ENCODE data around the gene TNFRSF25. TPM values are rescaled to one million over a fixed set of nuclear protein-coding genes. Genes with fewer than 3 reads are reported as not detected.

The TNFRSF25 gene
- total and polyA plus RNA-seq, 2 of the 8 experiments (the other 6 are each of a cell fraction or from before 2014, with no cell fraction given) = 10.7 to 19.5 TPM

DNA sequence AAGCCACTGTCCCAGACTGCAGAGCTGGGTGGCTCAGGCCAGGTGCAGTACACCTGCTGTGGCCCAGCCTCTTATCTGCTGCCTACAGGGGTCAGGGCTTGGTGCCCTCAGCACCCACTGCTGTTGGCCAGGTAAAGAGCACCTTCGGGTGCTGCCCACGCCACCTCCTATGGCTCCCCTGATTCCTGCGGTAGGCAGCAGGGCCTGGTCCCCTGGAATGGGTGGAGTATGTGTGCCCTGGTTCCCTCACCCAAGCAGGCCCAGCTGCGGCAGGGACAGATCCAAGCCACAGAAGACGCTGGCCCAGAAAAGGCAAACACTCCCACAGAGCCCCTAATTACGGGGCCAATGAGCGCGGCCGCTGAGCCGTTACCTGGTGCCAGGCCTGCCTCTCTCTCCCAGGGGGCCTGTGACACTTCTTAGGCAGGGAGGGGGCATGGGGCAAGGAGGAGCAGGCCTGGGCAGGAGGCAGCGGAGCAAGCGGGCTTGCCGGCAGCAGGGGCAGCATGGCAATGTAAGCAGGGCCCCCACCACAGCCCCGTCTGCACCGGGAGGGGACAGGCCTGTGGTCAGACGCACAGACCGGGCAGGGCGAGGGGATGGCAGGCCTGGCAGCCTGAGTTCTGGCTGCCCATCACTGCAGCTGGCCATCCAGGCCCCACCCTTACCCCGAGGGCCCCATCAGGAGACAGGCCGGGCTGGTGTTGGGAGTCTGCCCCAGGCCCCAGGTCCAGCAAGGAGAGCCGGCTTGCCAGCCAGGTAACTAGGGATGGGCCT is 22.4 kb downstream of the TNFRSF25 start:
- H3K23me2 ChIP-seq (ENCODE audit: low read depth, low read length) = peaks cover 12% of the 10 kb centered on the region; the same call in 1 of the 2 replicates
- no peak overlapping the region for H3K4me2 ChIP-seq (ENCODE audit: insufficient read depth in 1 of 2, low read depth in 2 of 2, low read length in 2 of 2)
- H3K9ac ChIP-seq (replicated peaks in 1 of 4; ENCODE audit: extremely low read depth in 1 of 4, low read depth in 3 of 4, low read length in 3 of 4) = no peak overlapping the region
- WGBS, 2 experiments (ENCODE audit: extremely low coverage in 1 of 2, insufficient coverage in 1 of 2, insufficient read length in 1 of 2, insufficient replicate concordance in 2 of 2, low coverage in 1 of 2, low lambda C conversion rate in 2 of 2, missing lambda C conversion rate in 1 of 2) = 90% methylated on average over 19 of the region's 21 CpGs; no CpG with 5 or more reads in 1 of the 2 experiments
- H2AFZ ChIP-seq (ENCODE audit: low read length) = no peak overlapping the region
- no peak overlapping the region for H3K23ac ChIP-seq (ENCODE audit: insufficient read length)
- CTCF ChIA-PET (ENCODE audit: partially characterized antibody) = interaction anchor here (0.9 to 18.8 kb wide), 12 partner anchors 13 to 197 kb away, joined by 3 to 321 read pairs (median 4); partner anchors contain the start of genes HES2 and PLEKHG5
- H2BK5ac ChIP-seq (ENCODE audit: low read depth, low read length) = no peak overlapping the region
- H3K79me2 ChIP-seq (ENCODE audit: control insufficient read depth in 1 of 2, insufficient read depth in 2 of 2, low read length in 2 of 2) = no peaks in the 10 kb centered on the region
- DNase-seq (ENCODE audit: low read depth in 1 of 2, low spot score in 2 of 2) (no peak), FAIRE-seq (no peak)
- H3K14ac ChIP-seq (ENCODE audit: insufficient read length) = no peak overlapping the region
- H2BK15ac ChIP-seq (ENCODE audit: low read length) = 0 out of 2 replicates have a peak overlapping the region, but pooled peaks have one; percentile 16
- no peak overlapping the region for H2BK120ac ChIP-seq (replicated peaks; ENCODE audit: low read depth, low read length)
- no peak overlapping the region for H2AK5ac ChIP-seq (ENCODE audit: low read depth, low read length)
- POLR2A ChIA-PET (ENCODE audit: partially characterized antibody) = interaction anchor here (1.1 to 1.3 kb wide), 2 partner anchors 17 to 29 kb away, joined by 3 read pairs; no protein-coding TSS in a partner anchor
- no peak overlapping the region for H2BK20ac ChIP-seq (ENCODE audit: low read length)
- no peak overlapping the region for H3K18ac ChIP-seq (ENCODE audit: extremely low read depth, low read length)
- no peaks in the 10 kb centered on the region for H3K79me1 ChIP-seq (ENCODE audit: low read depth, low read length)
- no peak overlapping the region for H4K5ac ChIP-seq (ENCODE audit: insufficient read length, low read depth, low read length)
- H3K36me3 ChIP-seq (ENCODE audit: control insufficient read depth in 2 of 4, insufficient read depth in 4 of 4, low read length in 3 of 4) = no peaks in the 10 kb centered on the region
- H4K91ac ChIP-seq (replicated peaks; ENCODE audit: insufficient read length, low read length) = no peak overlapping the region
- peaks cover 3 to 23% (median 12%) of the 10 kb centered on the region in 4 experiments for H3K4me1 ChIP-seq (replicated peaks in 1 of 4; ENCODE audit: control insufficient read depth in 3 of 4, insufficient read depth in 4 of 4, low read length in 3 of 4)
- peaks cover 0 to 4% of the 10 kb centered on the region in 2 experiments for H4K20me1 ChIP-seq (replicated peaks in 1 of 2; ENCODE audit: control insufficient read depth in 1 of 2, insufficient read depth in 2 of 2, low read length in 2 of 2)
- H3K27ac ChIP-seq (ENCODE audit: low read depth, low read length) = no peak overlapping the region
- H3K56ac ChIP-seq (replicated peaks; ENCODE audit: insufficient read length, low read depth, low read length) = no peak overlapping the region
- no peak overlapping the region for H2BK12ac ChIP-seq (ENCODE audit: low read depth, low read length)
- peaks cover 0 to 20% (median 12%) of the 10 kb centered on the region in 4 experiments; a peak in 5 of 7 replicates for H3K27me3 ChIP-seq (replicated peaks in 1 of 4; ENCODE audit: control insufficient read depth in 3 of 4, extremely low read depth in 1 of 4, insufficient read depth in 3 of 4, low read length in 3 of 4)
- H4K8ac ChIP-seq (ENCODE audit: extremely low read depth, insufficient read depth, low read length) = no peak overlapping the region
- no peak overlapping the region for H3K4ac ChIP-seq (replicated peaks; ENCODE audit: insufficient read length, low read depth, low read length)
- no peak overlapping the region for H3K4me3 ChIP-seq (ENCODE audit: extremely low read depth in 1 of 4, insufficient read depth in 2 of 4, low read depth in 3 of 4, low read length in 4 of 4)
- no peak for TF ChIP-seq SUZ12 (IDR thresholded peaks at IDR 0.05; ENCODE audit: low read length)
- TF ChIP-seq POLR2A (IDR thresholded peaks at IDR 0.05; ENCODE audit: control extremely low read depth in 1 of 2, low read depth in 2 of 2, low read length in 2 of 2) = no peak
- no peak for TF ChIP-seq POU5F1 (IDR thresholded peaks at IDR 0.05; ENCODE audit: low read depth, low read length)
- TF ChIP-seq E2F6 (IDR thresholded peaks at IDR 0.05) = no peak
- TF ChIP-seq TEAD4 (IDR thresholded peaks at IDR 0.05; ENCODE audit: low read depth, low read length) = no peak
- no peaks in the 10 kb centered on the region for H3K9me3 ChIP-seq (ENCODE audit: insufficient read depth in 2 of 2, low read depth in 1 of 2, low read length in 1 of 2)

Data from H1 (cell line).